ENCODE data around the gene TOX4. TPM values are rescaled to one million over a fixed set of nuclear protein-coding genes. Genes with fewer than 3 reads are reported as not detected.

TOX4 gene
- total RNA-seq, 3 donors from 2014 or later: 38.0 to 55.2 (median 52.1) TPM

DNA sequence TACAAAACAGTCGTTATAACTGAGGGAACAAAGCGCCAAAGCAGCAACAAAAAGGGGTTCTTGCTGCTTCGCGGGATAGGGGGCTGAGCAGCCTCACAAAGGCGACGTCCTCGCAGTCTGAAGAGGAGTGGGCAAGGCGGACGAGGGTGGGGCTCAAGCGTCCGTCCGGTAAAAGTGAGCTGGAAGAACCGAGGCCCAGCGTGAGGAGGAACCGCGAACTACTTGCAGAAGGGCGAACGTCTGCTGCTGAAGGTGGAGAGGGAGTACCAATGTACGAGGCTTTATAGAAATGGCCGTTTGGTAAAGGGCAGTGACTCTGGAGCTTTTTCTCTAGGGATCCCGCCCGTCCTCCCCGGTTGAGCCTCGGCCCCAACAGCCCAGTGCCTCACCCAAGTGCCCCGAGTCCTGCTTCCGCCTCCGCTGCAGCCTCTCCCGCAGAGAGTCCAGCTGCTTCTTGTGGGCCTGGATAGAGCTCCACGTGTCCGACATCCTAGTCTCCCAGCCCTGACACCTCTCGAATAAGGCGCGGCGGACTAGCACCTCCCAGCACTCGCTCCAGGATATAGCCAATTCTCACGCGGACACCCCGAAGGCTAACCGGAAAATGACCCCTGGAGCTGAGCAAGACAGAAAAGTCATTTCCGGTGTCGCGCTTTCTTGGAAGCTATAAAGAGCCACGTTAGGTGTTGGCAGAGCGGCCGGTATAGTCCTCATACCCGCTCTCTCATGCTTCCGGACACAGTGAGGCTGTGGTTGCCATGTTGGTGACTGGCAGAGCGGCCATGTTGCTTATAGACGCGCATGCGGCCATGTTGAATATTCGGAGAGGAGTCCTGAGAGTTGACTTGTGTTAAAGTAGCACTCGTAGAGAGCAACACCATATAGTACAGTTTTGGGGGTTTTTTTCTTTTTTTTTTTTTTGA, 34.0 kb downstream of the TOX4 start, which contains the start of gene METTL3:
METTL3 (minus strand) TSS at position 606 of the 923 bp plus-strand sequence; CDS start at position 489, 117 bp downstream.
- no peaks in the 10 kb centered on the region for H3K9me3 ChIP-seq
- peak within 1 kb of the TSS; percentile 81 to 90 for H3K27ac ChIP-seq
- H3K4me1 ChIP-seq: peaks cover 0 to 15% of the 10 kb centered on the region in 2 donors
- intact Hi-C loops (cut with DNase I; ENCODE audit: low total_unique reads): no loop called here
- H3K27me3 ChIP-seq: no peaks in the 10 kb centered on the region
- TF ChIP-seq POLR2A (IDR thresholded peaks at IDR 0.05): no peak
- TF ChIP-seq, protein P1, sequence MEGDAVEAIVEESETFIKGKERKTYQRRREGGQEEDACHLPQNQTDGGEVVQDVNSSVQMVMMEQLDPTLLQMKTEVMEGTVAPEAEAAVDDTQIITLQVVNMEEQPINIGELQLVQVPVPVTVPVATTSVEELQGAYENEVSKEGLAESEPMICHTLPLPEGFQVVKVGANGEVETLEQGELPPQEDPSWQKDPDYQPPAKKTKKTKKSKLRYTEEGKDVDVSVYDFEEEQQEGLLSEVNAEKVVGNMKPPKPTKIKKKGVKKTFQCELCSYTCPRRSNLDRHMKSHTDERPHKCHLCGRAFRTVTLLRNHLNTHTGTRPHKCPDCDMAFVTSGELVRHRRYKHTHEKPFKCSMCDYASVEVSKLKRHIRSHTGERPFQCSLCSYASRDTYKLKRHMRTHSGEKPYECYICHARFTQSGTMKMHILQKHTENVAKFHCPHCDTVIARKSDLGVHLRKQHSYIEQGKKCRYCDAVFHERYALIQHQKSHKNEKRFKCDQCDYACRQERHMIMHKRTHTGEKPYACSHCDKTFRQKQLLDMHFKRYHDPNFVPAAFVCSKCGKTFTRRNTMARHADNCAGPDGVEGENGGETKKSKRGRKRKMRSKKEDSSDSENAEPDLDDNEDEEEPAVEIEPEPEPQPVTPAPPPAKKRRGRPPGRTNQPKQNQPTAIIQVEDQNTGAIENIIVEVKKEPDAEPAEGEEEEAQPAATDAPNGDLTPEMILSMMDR (IDR thresholded peaks at IDR 0.05): no peak
- peak in 2 of 3 donors; percentile 75 to 90 for TF ChIP-seq POLR2AphosphoS5 (IDR thresholded peaks at IDR 0.05)
- DNase-seq (ENCODE audit: low spot score in 2 of 2): peak; percentile 95 to 98
- H3K4me3 ChIP-seq: peak within 1 kb of the TSS; percentile 72 to 84 (median 80)
- H3K36me3 ChIP-seq: no peaks in the 10 kb centered on the region

DNA sequence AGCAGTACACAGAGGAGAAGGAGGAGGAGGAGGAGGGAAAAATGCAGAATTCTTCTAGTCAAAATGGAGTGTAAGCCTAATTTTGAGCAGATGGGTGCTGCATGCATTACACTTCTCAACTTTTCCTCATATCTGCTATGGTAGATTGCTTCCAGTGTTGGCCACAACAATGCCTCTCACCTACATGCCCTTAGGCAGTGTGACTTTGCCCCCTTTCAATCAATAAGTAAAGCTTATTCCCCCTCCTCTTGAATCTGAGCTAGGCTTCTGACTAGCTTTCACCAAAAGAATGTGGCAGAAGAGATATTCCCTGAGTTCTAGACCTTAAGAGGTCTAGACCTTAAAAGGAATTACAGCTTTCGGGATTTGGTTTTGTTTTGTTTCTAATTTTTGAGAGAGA, 37.3 kb downstream of the TOX4 start:
- no peak for DNase-seq (ENCODE audit: low spot score in 2 of 2)
- Histone ChIP-seq H3K36me3 (no peaks in the 10 kb centered on the region), H3K9me3 (no peaks in the 10 kb centered on the region), H3K4me1 (peaks cover 0 to 12% of the 10 kb centered on the region in 2 donors), H3K27me3 (no peaks in the 10 kb centered on the region), H3K27ac (no peak overlapping the region), H3K4me3 (no peak overlapping the region)
- intact Hi-C loops (cut with DNase I; ENCODE audit: low total_unique reads): no loop called here
- TF ChIP-seq POLR2A (IDR thresholded peaks at IDR 0.05): no peak
- no peak for TF ChIP-seq POLR2AphosphoS5 (IDR thresholded peaks at IDR 0.05)
- TF ChIP-seq, protein P1 (IDR thresholded peaks at IDR 0.05): no peak

- no peak for TF ChIP-seq POLR2A (IDR thresholded peaks at IDR 0.05)
- TF ChIP-seq, protein P1 (IDR thresholded peaks at IDR 0.05): no peak
- TF ChIP-seq POLR2AphosphoS5 (IDR thresholded peaks at IDR 0.05): no peak
- intact Hi-C loops (cut with DNase I; ENCODE audit: low total_unique reads): no loop called here
- Histone ChIP-seq H3K9me3 (no peaks in the 10 kb centered on the region), H3K27ac (no peak overlapping the region), H3K4me1 (no peaks in the 10 kb centered on the region), H3K36me3 (no peaks in the 10 kb centered on the region), H3K27me3 (no peaks in the 10 kb centered on the region), H3K4me3 (no peak overlapping the region)
- DNase-seq (ENCODE audit: low spot score in 2 of 2): no peak
Measured at GRCh38 chr14:21518725-21519124, 41.7 kb downstream of the TOX4 start.

- no peaks in the 10 kb centered on the region for H3K36me3 ChIP-seq
- H3K4me3 ChIP-seq: no peak overlapping the region
- H3K4me1 ChIP-seq: peaks cover 0 to 5% of the 10 kb centered on the region in 2 donors
- intact Hi-C loops (cut with DNase I; ENCODE audit: low total_unique reads): no loop called here
- no peak for DNase-seq (ENCODE audit: low spot score in 2 of 2)
- no peak overlapping the region for H3K27ac ChIP-seq
- no peaks in the 10 kb centered on the region for H3K9me3 ChIP-seq
- no peaks in the 10 kb centered on the region for H3K27me3 ChIP-seq
- TF ChIP-seq, protein P1 (IDR thresholded peaks at IDR 0.05): no peak
- TF ChIP-seq POLR2AphosphoS5 (IDR thresholded peaks at IDR 0.05) (no peak), POLR2A (IDR thresholded peaks at IDR 0.05) (no peak)
Measured at GRCh38 chr14:21520767-21521166, 43.8 kb downstream of the TOX4 start.

- Histone ChIP-seq H3K9me3 (no peaks in the 10 kb centered on the region), H3K36me3 (no peaks in the 10 kb centered on the region), H3K27me3 (no peaks in the 10 kb centered on the region), H3K4me1 (peaks cover 0 to 5% of the 10 kb centered on the region in 2 donors), H3K4me3 (no peak overlapping the region), H3K27ac (no peak overlapping the region)
- DNase-seq (ENCODE audit: low spot score in 2 of 2): no peak
- intact Hi-C loops (cut with DNase I; ENCODE audit: low total_unique reads): no loop called here
- TF ChIP-seq POLR2A (IDR thresholded peaks at IDR 0.05) (no peak), POLR2AphosphoS5 (IDR thresholded peaks at IDR 0.05) (no peak)
- TF ChIP-seq, protein P1 (IDR thresholded peaks at IDR 0.05): no peak
Measured at GRCh38 chr14:21521501-21521900, 44.5 kb downstream of the TOX4 start.

Measured in breast epithelium (tissue), 4 donors.